Fibroblast of lung (primary cell): ENCODE results near the gene AMBRA1.

ENCODE experiments used
- EZH2 ChIP-seq: IDR thresholded peaks from 2 replicates; pipeline ENCODE4 v1.5.1; 2012; ENCODE audit warnings: low read length, control low read depth, mild to moderate bottlenecking; ENCODE audit errors: missing control alignments
- TF ChIP-seq, protein P1 (sequence below), 2 donors: IDR thresholded peaks in 1 of 2; conservative IDR thresholded peaks in 1 of 2; 1 replicate in 1 of 2; 2 replicates in 1 of 2; pipeline ENCODE4 v1.5.1; 2011 to 2012; ENCODE audit warnings: low read length in 2 of 2, control low read depth in 1 of 2, inconsistent platforms in 1 of 2, low read depth in 1 of 2, mild to moderate bottlenecking in 1 of 2

DNA sequence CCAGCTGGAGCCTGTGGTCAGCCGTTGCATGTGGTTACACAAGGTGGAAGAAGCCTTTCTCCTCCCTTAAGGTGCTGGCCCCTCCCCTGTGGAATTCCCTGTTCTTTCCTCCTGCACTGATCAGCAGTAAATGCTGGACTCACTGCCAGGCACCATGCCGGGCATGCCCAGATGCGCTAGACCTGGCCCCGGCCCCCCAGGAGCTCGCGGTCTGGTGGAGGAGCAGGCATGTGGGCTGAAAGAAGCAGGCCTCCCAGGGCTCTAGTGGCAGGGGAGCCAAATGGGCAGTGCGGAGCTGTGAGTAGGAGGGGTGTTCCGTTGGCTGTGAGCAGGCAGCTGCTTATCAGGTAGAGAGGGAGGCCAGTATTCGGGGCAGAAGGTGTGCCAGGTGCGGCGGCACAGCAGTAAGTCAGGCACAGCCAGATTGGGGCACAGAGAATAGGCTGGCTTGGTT lies 236.3 kb downstream of the AMBRA1 start:
- no peak for TF ChIP-seq EZH2
- TF ChIP-seq, protein P1, sequence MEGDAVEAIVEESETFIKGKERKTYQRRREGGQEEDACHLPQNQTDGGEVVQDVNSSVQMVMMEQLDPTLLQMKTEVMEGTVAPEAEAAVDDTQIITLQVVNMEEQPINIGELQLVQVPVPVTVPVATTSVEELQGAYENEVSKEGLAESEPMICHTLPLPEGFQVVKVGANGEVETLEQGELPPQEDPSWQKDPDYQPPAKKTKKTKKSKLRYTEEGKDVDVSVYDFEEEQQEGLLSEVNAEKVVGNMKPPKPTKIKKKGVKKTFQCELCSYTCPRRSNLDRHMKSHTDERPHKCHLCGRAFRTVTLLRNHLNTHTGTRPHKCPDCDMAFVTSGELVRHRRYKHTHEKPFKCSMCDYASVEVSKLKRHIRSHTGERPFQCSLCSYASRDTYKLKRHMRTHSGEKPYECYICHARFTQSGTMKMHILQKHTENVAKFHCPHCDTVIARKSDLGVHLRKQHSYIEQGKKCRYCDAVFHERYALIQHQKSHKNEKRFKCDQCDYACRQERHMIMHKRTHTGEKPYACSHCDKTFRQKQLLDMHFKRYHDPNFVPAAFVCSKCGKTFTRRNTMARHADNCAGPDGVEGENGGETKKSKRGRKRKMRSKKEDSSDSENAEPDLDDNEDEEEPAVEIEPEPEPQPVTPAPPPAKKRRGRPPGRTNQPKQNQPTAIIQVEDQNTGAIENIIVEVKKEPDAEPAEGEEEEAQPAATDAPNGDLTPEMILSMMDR (conservative IDR thresholded peaks at IDR 0.05 in 1 of 2, IDR thresholded peaks at IDR 0.05 in 1 of 2; ENCODE audit: low read depth in 1 of 2, low read length in 2 of 2): no peak
